ENCODE results near the gene SPATA20.

- TF ChIP-seq CTCF (IDR thresholded peaks at IDR 0.05; ENCODE audit: low read depth, low read length, missing input control) (no peak), TAF1 (conservative IDR thresholded peaks at IDR 0.05) (no peak), YY1 (IDR thresholded peaks at IDR 0.05) (no peak), MAX (IDR thresholded peaks at IDR 0.05) (no peak), REST (IDR thresholded peaks at IDR 0.05) (no peak), ZBTB33 (IDR thresholded peaks at IDR 0.05) (no peak)
Observed at GRCh38 chr17:50547736-50548083, 736 bp downstream of the SPATA20 start.
